GM10266 (cell line): ENCODE data around the gene C19orf25.
"Not testable (repeated sequence)": the region's sequence is repeated elsewhere in the genome, so short reads cannot be mapped to it uniquely, and the experiment has no call there.

Source experiments
- DNase-seq: peaks from one replicate; pipeline ENCODE4 v3.0.0; 2012; ENCODE audit errors: extremely low spot score
- TF ChIP-seq, protein P1 (sequence below): IDR thresholded peaks from 2 replicates; pipeline ENCODE4 v1.5.1; 2012; ENCODE audit warnings: mild to moderate bottlenecking, low read depth; ENCODE audit not compliant: control insufficient read depth, insufficient read depth; ENCODE audit errors: missing control alignments

Gene C19orf25

DNA sequence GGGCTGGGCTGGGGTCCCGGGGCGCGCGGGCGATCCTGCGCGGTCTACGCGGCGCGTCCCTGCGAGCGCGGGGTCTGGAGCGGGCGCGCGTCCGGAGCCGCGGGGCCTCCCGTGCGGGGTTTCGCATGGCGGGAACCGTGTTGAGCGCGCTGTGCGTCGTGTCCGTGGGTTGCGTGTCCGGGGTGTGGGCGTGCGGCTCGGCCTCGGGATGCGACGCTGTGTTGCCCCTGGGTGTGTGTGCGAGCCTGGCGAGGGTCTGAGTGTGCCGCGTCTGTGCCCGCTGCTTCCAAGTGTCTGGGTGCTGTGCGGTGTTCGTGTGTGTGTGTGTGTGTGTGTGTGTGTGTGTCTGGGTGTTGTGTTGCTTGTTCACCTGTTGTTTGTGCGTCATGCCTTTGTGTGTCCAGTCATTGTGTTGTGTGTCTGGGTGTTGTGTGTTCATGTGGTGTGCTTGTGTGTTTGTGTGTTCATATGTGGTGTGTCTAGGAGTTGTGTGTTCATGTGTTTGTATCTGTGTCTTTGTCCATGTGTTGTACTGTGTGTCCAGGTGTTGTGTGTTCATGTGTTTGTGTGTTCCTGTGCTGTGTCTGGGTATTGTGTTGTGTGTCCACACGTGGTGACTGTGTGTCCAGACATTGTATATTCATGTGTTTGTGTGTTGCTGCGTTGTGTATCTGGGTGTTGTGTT lies 45.4 kb upstream of the C19orf25 start:
- DNase-seq: no peak
- TF ChIP-seq, protein P1, sequence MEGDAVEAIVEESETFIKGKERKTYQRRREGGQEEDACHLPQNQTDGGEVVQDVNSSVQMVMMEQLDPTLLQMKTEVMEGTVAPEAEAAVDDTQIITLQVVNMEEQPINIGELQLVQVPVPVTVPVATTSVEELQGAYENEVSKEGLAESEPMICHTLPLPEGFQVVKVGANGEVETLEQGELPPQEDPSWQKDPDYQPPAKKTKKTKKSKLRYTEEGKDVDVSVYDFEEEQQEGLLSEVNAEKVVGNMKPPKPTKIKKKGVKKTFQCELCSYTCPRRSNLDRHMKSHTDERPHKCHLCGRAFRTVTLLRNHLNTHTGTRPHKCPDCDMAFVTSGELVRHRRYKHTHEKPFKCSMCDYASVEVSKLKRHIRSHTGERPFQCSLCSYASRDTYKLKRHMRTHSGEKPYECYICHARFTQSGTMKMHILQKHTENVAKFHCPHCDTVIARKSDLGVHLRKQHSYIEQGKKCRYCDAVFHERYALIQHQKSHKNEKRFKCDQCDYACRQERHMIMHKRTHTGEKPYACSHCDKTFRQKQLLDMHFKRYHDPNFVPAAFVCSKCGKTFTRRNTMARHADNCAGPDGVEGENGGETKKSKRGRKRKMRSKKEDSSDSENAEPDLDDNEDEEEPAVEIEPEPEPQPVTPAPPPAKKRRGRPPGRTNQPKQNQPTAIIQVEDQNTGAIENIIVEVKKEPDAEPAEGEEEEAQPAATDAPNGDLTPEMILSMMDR: no peak

GRCh38 chr19:1523412-1524286 lies 44.6 kb upstream of the C19orf25 start, which contains the start of gene PLK5:
TSS of gene PLK5 (plus strand) at chr19:1524077. CDS start at chr19:1526997, 2,920 bp downstream.
- no peak for DNase-seq

GRCh38 chr19:1522838-1523237 lies 43.8 kb upstream of the C19orf25 start:
- TF ChIP-seq, protein P1: no peak
- no peak for DNase-seq

More at GRCh38 chr19:1523412-1524286, 44.6 kb upstream of the C19orf25 start, which contains the start of gene PLK5:
- TF ChIP-seq, protein P1: no peak

DNA sequence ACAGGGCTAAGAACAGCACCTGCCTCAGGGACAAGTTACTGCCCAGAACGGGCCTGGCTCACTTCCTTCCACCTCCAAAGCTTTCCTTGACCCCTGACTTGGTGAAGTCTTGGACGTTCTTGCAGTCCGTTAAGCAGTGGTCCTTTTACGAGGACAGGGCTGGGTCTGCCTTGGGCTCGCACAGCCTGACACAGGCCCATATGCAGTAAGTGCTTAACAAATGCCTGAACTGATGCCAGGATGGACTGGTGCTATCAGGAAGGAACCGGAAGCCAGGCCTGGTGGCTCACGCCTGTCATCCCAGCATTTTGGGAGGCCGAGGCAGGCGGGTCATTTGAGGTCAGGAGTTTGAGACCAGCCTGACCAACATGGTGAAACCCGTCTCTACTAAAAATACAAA lies 43.0 kb upstream of the C19orf25 start:
- no peak for DNase-seq
- TF ChIP-seq, protein P1: no peak

GRCh38 chr19:1521636-1522035 lies 42.6 kb upstream of the C19orf25 start:
- no peak for DNase-seq

DNA sequence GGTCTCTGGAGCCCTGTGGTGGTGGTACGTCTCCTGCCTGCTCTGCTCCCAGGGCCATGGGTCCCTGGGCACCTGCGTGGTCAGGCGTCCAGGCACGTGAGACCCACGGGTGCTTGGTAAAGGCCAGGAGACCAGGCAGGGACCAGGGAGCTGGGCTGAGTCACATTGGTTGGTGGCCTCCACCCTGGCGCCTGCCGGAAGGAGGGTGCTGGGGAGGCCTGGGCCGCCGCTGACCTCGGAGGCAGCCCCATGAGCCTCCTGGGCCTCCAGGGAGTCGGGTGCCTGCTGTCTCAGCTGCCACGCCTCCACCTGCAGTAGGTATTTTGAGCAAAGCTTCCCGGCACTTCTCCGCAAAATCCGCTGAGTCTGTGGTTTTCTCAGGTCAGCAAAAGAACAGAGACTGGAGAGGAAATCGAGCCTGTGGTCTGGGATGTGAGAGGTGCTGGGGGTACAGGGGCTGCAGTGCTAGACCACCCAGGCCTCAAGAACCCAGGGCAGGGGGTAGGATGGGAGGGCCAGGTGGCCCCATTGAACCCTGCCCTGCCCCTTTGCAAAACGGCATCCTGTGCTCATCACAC lies 41.3 kb upstream of the C19orf25 start:
- TF ChIP-seq, protein P1: no peak
- DNase-seq: no peak

More at GRCh38 chr19:1521636-1522035, 42.6 kb upstream of the C19orf25 start:
- TF ChIP-seq, protein P1: no peak

GRCh38 chr19:1519802-1520201 lies 40.8 kb upstream of the C19orf25 start:
- not testable (repeated sequence) for DNase-seq
